H1 (cell line): ENCODE results near the gene GSE1. TPM values are rescaled to one million over a fixed set of nuclear protein-coding genes. Genes with fewer than 3 reads are reported as not detected.

ENCODE experiments used
- CTCF ChIA-PET: fragments of 300-600 bp; sonication (Branson Sonifier 250); formaldehyde crosslinking; loops from one replicate; lab custom pipeline; 2021; ENCODE audit not compliant: partially characterized antibody; lab: Charles Lee
- POLR2A ChIA-PET: fragments of 300-600 bp; sonication (Branson Sonifier 250); formaldehyde crosslinking; loops from one replicate; lab custom pipeline; 2021; ENCODE audit warnings: inconsistent platforms; ENCODE audit not compliant: partially characterized antibody; lab: Charles Lee
- DNase-seq, 2 experiments: peaks; one replicate each; pipeline versions ENCODE4 v3.0.0 to v3.0.0-alpha.2; 2010 to 2022; ENCODE audit warnings: low spot score in 2 of 2, low read depth in 1 of 2, mixed read lengths in 1 of 2
- FAIRE-seq: peaks from 2 replicates; lab custom pipeline; 2011; peaks lifted over from hg19 to GRCh38; lab: Jason Lieb, UNC
- H2AFZ ChIP-seq: 2 replicates; pipeline ENCODE4 v1.8.1; 2012; ENCODE audit warnings: low read length, inconsistent platforms
- H2AK5ac ChIP-seq: 2 replicates; pipeline ENCODE4 v1.6.1; 2013; ENCODE audit warnings: low read depth, low read length
- H2BK120ac ChIP-seq: replicated peaks from 2 replicates; pipeline ENCODE3; 2013; ENCODE audit warnings: low read depth, low read length, inconsistent platforms
- H2BK12ac ChIP-seq: 2 replicates; pipeline ENCODE4 v1.6.1; 2013; ENCODE audit warnings: low read depth, low read length
- H2BK15ac ChIP-seq: 2 replicates; pipeline ENCODE4 v1.6.1; 2013; ENCODE audit warnings: low read length
- H2BK20ac ChIP-seq: 2 replicates; pipeline ENCODE4 v1.6.1; 2013; ENCODE audit warnings: low read length
- H2BK5ac ChIP-seq: 2 replicates; pipeline ENCODE4 v1.6.1; 2013; ENCODE audit warnings: low read depth, low read length
- H3K14ac ChIP-seq: 2 replicates; pipeline ENCODE4 v1.6.1; 2013; ENCODE audit warnings: inconsistent platforms; ENCODE audit not compliant: insufficient read length
- H3K18ac ChIP-seq: 2 replicates; pipeline ENCODE4 v1.6.1; 2013; ENCODE audit warnings: low read length; ENCODE audit errors: extremely low read depth
- H3K23ac ChIP-seq: 2 replicates; pipeline ENCODE4 v1.6.1; 2013; ENCODE audit warnings: inconsistent platforms; ENCODE audit not compliant: insufficient read length
- H3K23me2 ChIP-seq: 2 replicates; pipeline ENCODE4 v1.6.1; 2013; ENCODE audit warnings: low read depth, low read length
- H3K27ac ChIP-seq: 2 replicates; pipeline ENCODE4 v1.6.1; 2011; ENCODE audit warnings: low read depth, low read length, inconsistent platforms
- H3K27me3 ChIP-seq, 4 experiments: replicated peaks in 1 of 4; 1 replicate in 1 of 4; 2 replicates in 3 of 4; pipeline versions ENCODE4 v1.6.1 to v1.8.1; 2011 to 2013; ENCODE audit warnings: low read length in 3 of 4, mild to moderate bottlenecking in 3 of 4, inconsistent platforms in 2 of 4, mixed read lengths in 2 of 4, moderate library complexity in 1 of 4; ENCODE audit not compliant: control insufficient read depth in 3 of 4, insufficient read depth in 3 of 4; ENCODE audit errors: extremely low read depth in 1 of 4
- H3K36me3 ChIP-seq, 4 experiments: 2 replicates each; pipeline versions ENCODE4 v1.6.1 to v1.8.1; 2011 to 2013; ENCODE audit warnings: mild to moderate bottlenecking in 4 of 4, low read length in 3 of 4, moderate library complexity in 2 of 4, control low read depth in 1 of 4, inconsistent platforms in 1 of 4; ENCODE audit not compliant: insufficient read depth in 4 of 4, control insufficient read depth in 2 of 4
- H3K4ac ChIP-seq: replicated peaks from 2 replicates; pipeline ENCODE3; 2013; ENCODE audit warnings: low read length, low read depth, mixed read lengths, inconsistent platforms; ENCODE audit not compliant: insufficient read length
- H3K4me1 ChIP-seq, 4 experiments: replicated peaks in 1 of 4; 1 replicate in 1 of 4; 2 replicates in 3 of 4; pipeline versions ENCODE4 v1.6.1 to v1.8.1; 2011 to 2013; ENCODE audit warnings: low read length in 3 of 4, inconsistent platforms in 2 of 4, mixed read lengths in 1 of 4; ENCODE audit not compliant: insufficient read depth in 4 of 4, control insufficient read depth in 3 of 4
- H3K4me2 ChIP-seq, 2 experiments: 2 replicates each; pipeline versions ENCODE4 v1.6.1 to v1.8.1; 2011 to 2013; ENCODE audit warnings: low read depth in 2 of 2, low read length in 2 of 2, control low read depth in 1 of 2, inconsistent platforms in 1 of 2, mild to moderate bottlenecking in 1 of 2; ENCODE audit not compliant: insufficient read depth in 1 of 2
- H3K4me3 ChIP-seq, 4 experiments: fragments of 200-600, 300-600 bp in 1 of 4; sonication (generic), shearing (Covaris generic), sonication (Bioruptor Twin) in 1 of 4; 2 replicates each; pipeline versions ENCODE4 v1.5.1 to v1.8.1; 2011 to 2016; ENCODE audit warnings: low read length in 4 of 4, low read depth in 3 of 4, control low read depth in 2 of 4, inconsistent platforms in 2 of 4, mild to moderate bottlenecking in 2 of 4, mixed read lengths in 1 of 4, moderate library complexity in 1 of 4; ENCODE audit not compliant: insufficient read depth in 2 of 4; ENCODE audit errors: extremely low read depth in 1 of 4
- H3K56ac ChIP-seq: replicated peaks from 2 replicates; pipeline ENCODE3; 2013; ENCODE audit warnings: low read depth, mild to moderate bottlenecking, mixed read lengths, low read length, inconsistent platforms; ENCODE audit not compliant: insufficient read length
- H3K79me1 ChIP-seq: 2 replicates; pipeline ENCODE4 v1.6.1; 2013; ENCODE audit warnings: low read depth, low read length, control low read depth
- H3K79me2 ChIP-seq, 2 experiments: 2 replicates each; pipeline versions ENCODE4 v1.6.1 to v1.8.1; 2012 to 2013; ENCODE audit warnings: low read length in 2 of 2, mild to moderate bottlenecking in 2 of 2, inconsistent platforms in 1 of 2; ENCODE audit not compliant: insufficient read depth in 2 of 2, control insufficient read depth in 1 of 2
- H3K9ac ChIP-seq, 4 experiments: replicated peaks in 1 of 4; 1 replicate in 1 of 4; 2 replicates in 3 of 4; pipeline versions ENCODE4 v1.6.1 to v1.8.1; 2011 to 2013; ENCODE audit warnings: low read depth in 3 of 4, low read length in 3 of 4, control low read depth in 2 of 4, mild to moderate bottlenecking in 2 of 4, moderate library complexity in 2 of 4, inconsistent platforms in 1 of 4; ENCODE audit errors: extremely low read depth in 1 of 4
- H3K9me3 ChIP-seq, 2 experiments: 2 replicates each; pipeline versions ENCODE4 v1.6.1 to v1.8.1; 2012 to 2013; ENCODE audit warnings: mild to moderate bottlenecking in 2 of 2, moderate library complexity in 2 of 2, control low read depth in 1 of 2, inconsistent platforms in 1 of 2, low read depth in 1 of 2, low read length in 1 of 2, mixed read lengths in 1 of 2; ENCODE audit not compliant: insufficient read depth in 2 of 2
- H4K20me1 ChIP-seq, 2 experiments: replicated peaks in 1 of 2; 2 replicates each; pipeline versions ENCODE3 to v1.8.1; 2011 to 2013; ENCODE audit warnings: inconsistent platforms in 2 of 2, low read length in 2 of 2, mild to moderate bottlenecking in 1 of 2; ENCODE audit not compliant: insufficient read depth in 2 of 2, control insufficient read depth in 1 of 2
- H4K5ac ChIP-seq: 2 replicates; pipeline ENCODE4 v1.6.1; 2013; ENCODE audit warnings: low read length, low read depth, mixed read lengths, inconsistent platforms; ENCODE audit not compliant: insufficient read length
- H4K8ac ChIP-seq: 2 replicates; pipeline ENCODE4 v1.8.0; 2013; ENCODE audit warnings: mild to moderate bottlenecking, moderate library complexity, low read length, inconsistent platforms; ENCODE audit not compliant: insufficient read depth; ENCODE audit errors: extremely low read depth
- H4K91ac ChIP-seq: replicated peaks from 2 replicates; pipeline ENCODE3; 2013; ENCODE audit warnings: low read length, mixed read lengths, inconsistent platforms; ENCODE audit not compliant: insufficient read length
- CHD1 ChIP-seq: IDR thresholded peaks from 2 replicates; pipeline ENCODE4 v1.6.1; 2012; ENCODE audit warnings: low read depth, low read length, improper control_type of control experiment
- EP300 ChIP-seq, 2 experiments: IDR thresholded peaks; 1 replicate in 1 of 2; 2 replicates in 1 of 2; pipeline ENCODE4 v1.6.1; 2011 to 2012; ENCODE audit warnings: low read depth in 2 of 2, low read length in 2 of 2, mild to moderate bottlenecking in 2 of 2, borderline replicate concordance in 1 of 2, inconsistent platforms in 1 of 2, moderate library complexity in 1 of 2
- GTF2F1 ChIP-seq: IDR thresholded peaks from 2 replicates; pipeline ENCODE4 v1.6.1; 2012; ENCODE audit warnings: low read depth, low read length, improper control_type of control experiment, borderline replicate concordance
- JUN ChIP-seq: IDR thresholded peaks from 2 replicates; pipeline ENCODE4 v1.6.1; 2011; ENCODE audit warnings: low read depth, mild to moderate bottlenecking, improper control_type of control experiment, low read length
- JUND ChIP-seq: IDR thresholded peaks from 2 replicates; pipeline ENCODE4 v1.6.1; 2011; ENCODE audit warnings: mild to moderate bottlenecking, improper control_type of control experiment, low read length
- KDM1A ChIP-seq: fragments of 200-600, 300-600 bp; sonication (generic); IDR thresholded peaks from 2 replicates; pipeline ENCODE4 v1.7.1; 2016; ENCODE audit warnings: mild to moderate bottlenecking, low read length, borderline replicate concordance
- MAFK ChIP-seq: IDR thresholded peaks from 2 replicates; pipeline ENCODE4 v1.6.1; 2012; ENCODE audit warnings: low read depth, mild to moderate bottlenecking, improper control_type of control experiment, low read length
- POU5F1 ChIP-seq: IDR thresholded peaks from 2 replicates; pipeline ENCODE4 v1.6.1; 2011; ENCODE audit warnings: low read depth, mild to moderate bottlenecking, low read length, moderate library complexity
- RAD21 ChIP-seq, 2 experiments: IDR thresholded peaks in 1 of 2; conservative IDR thresholded peaks in 1 of 2; 2 replicates each; pipeline ENCODE4 v1.6.1; 2011; ENCODE audit warnings: low read depth in 2 of 2, low read length in 2 of 2, improper control_type of control experiment in 1 of 2, inconsistent platforms in 1 of 2, mild to moderate bottlenecking in 1 of 2, moderate library complexity in 1 of 2
- SIN3A ChIP-seq, 2 experiments: IDR thresholded peaks in 1 of 2; conservative IDR thresholded peaks in 1 of 2; 2 replicates each; pipeline ENCODE4 v1.6.1; 2011 to 2012; ENCODE audit warnings: low read length in 2 of 2, improper control_type of control experiment in 1 of 2, low read depth in 1 of 2, mild to moderate bottlenecking in 1 of 2
- SP2 ChIP-seq: IDR thresholded peaks from 2 replicates; pipeline ENCODE4 v1.6.1; 2012; ENCODE audit warnings: mild to moderate bottlenecking, low read length, inconsistent platforms
- TAF7 ChIP-seq: optimal IDR thresholded peaks from 2 replicates; pipeline ENCODE3; 2011; ENCODE audit warnings: low read depth, mild to moderate bottlenecking, inconsistent platforms, low read length, moderate library complexity, borderline replicate concordance
- WGBS, 2 experiments: shearing (Covaris generic) in 1 of 2; methylation state at CpG; one replicate each; pipeline versions ENCODE4 v1.1.6 to v1.1.7; 2013 to 2015; ENCODE audit warnings: low lambda C conversion rate in 2 of 2, mixed read lengths in 2 of 2, inconsistent platforms in 1 of 2, low coverage in 1 of 2, missing lambda C conversion rate in 1 of 2; ENCODE audit not compliant: insufficient replicate concordance in 2 of 2, insufficient coverage in 1 of 2, insufficient read length in 1 of 2; ENCODE audit errors: extremely low coverage in 1 of 2, missing lambda C conversion rate in 1 of 2; 5-methylcytosine and 5-hydroxymethylcytosine counted together
- polyA plus RNA-seq, 7 experiments: library from polyadenylated mRNA; depleted of rRNA in 3 of 7; stranded (reverse) in 5 of 7; unstranded in 2 of 7; fragments of >200 nt in 5 of 7; fragments of 200-250 nt in 2 of 7; gene quantifications; 1 replicate in 5 of 7; 2 replicates in 1 of 7; 4 replicates in 1 of 7; pipeline versions ENCODE4 v1.2.1 to v1.2.3, GENCODE V29; 2011 to 2013; ENCODE audit warnings: missing spikeins in 2 of 7, mixed read lengths in 2 of 7
- total RNA-seq: library from RNA; stranded (reverse); fragmentation: NEBNext Ultra II Directional; extraction: Animal tissue kit (Norgen Biotek cat#: 25700); gene quantifications from 2 replicates; pipeline ENCODE4 v1.2.1, GENCODE V29; 2021
- TF ChIP-seq, protein P1 (sequence below): IDR thresholded peaks from 2 replicates; pipeline ENCODE4 v1.6.1; 2012; ENCODE audit warnings: inconsistent platforms

Gene GSE1
- total and polyA plus RNA-seq, 2 of the 8 experiments (the other 6 are each of a cell fraction or from before 2014, with no cell fraction given) = 26.0 to 65.6 TPM

DNA sequence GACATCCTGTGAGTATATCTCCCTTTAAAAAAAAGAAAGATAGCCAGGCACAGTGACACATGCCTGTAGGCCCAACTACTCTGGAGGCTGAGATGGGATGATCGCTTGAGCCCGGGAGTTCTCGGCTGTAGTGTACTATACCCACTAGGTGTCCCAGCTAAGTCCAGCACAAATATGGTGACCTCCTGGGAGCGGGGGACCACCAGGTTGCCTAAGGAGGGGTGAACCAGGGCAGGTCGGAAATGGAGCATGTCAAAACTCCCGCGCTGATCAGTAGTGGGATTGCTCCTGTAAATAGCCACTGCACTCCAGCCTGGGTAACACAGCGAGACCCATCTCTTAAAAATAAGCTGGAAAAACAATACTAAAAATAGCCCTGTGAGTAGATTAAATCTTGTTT lies 46.2 kb downstream of the GSE1 start:
- Histone ChIP-seq H3K36me3 (peaks cover 33 to 81% (median 64%) of the 10 kb centered on the region in 4 experiments), H2AFZ (no peak overlapping the region), H3K79me1 (peaks cover 2% of the 10 kb centered on the region; the same call in 1 of the 2 replicates), H4K8ac (no peak overlapping the region), H3K79me2 (no peaks in the 10 kb centered on the region), H2AK5ac (no peak overlapping the region), H3K27ac (no peak overlapping the region), H3K9me3 (no peaks in the 10 kb centered on the region), H3K18ac (no peak overlapping the region), H3K4me2 (no peak overlapping the region), H3K4me3 (no peak overlapping the region), H3K4me1 (no peaks in the 10 kb centered on the region; a peak in 1 of 7 replicates), H4K91ac (no peak overlapping the region), H2BK120ac (no peak overlapping the region), H2BK20ac (no peak overlapping the region), H3K23me2 (no peaks in the 10 kb centered on the region), H3K23ac (no peak overlapping the region), H4K20me1 (peaks cover 18 to 34% of the 10 kb centered on the region in 2 experiments), H3K9ac (no peak overlapping the region), H2BK5ac (no peak overlapping the region), H2BK15ac (no peak overlapping the region), H3K56ac (no peak overlapping the region), H2BK12ac (no peak overlapping the region), H3K27me3 (no peaks in the 10 kb centered on the region), H4K5ac (no peak overlapping the region), H3K14ac (no peak overlapping the region), H3K4ac (no peak overlapping the region)
- ChIA-PET POLR2A (interaction anchor here (1.1 kb wide), 1 partner anchor 9 kb away, joined by 4 read pairs; no protein-coding TSS in a partner anchor), CTCF (interaction anchor here (0.7 to 16.9 kb wide), 33 partner anchors 9 to 385 kb away, joined by 3 to 248 read pairs (median 4); no protein-coding TSS in a partner anchor)
- FAIRE-seq = no peak
- no peak for DNase-seq
- WGBS, 2 experiments = 99% methylated on average over 8 of the region's 8 CpGs; no CpG with 5 or more reads in 1 of the 2 experiments
- no peak for TF ChIP-seq KDM1A
- TF ChIP-seq SIN3A (conservative IDR thresholded peaks at IDR 0.05 in 1 of 2, IDR thresholded peaks at IDR 0.05 in 1 of 2; ENCODE audit: low read depth in 1 of 2, low read length in 2 of 2) = no peak
- no peak for TF ChIP-seq JUND
- TF ChIP-seq MAFK = no peak
- TF ChIP-seq CHD1 = no peak
- TF ChIP-seq EP300 (IDR thresholded peaks at IDR 0.05; ENCODE audit: borderline replicate concordance in 1 of 2, low read depth in 2 of 2, low read length in 2 of 2) = no peak
- TF ChIP-seq POU5F1 = no peak
- TF ChIP-seq GTF2F1 = no peak
- TF ChIP-seq TAF7 = no peak
- TF ChIP-seq RAD21 (IDR thresholded peaks at IDR 0.05 in 1 of 2, conservative IDR thresholded peaks at IDR 0.05 in 1 of 2; ENCODE audit: low read depth in 2 of 2, low read length in 2 of 2) = no peak
- no peak for TF ChIP-seq JUN
- TF ChIP-seq, protein P1, sequence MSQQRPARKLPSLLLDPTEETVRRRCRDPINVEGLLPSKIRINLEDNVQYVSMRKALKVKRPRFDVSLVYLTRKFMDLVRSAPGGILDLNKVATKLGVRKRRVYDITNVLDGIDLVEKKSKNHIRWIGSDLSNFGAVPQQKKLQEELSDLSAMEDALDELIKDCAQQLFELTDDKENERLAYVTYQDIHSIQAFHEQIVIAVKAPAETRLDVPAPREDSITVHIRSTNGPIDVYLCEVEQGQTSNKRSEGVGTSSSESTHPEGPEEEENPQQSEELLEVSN = no peak
- TF ChIP-seq SP2 = no peak
